ENCODE measurements around the gene TSHZ2. TPM values are rescaled to one million over a fixed set of nuclear protein-coding genes. Genes with fewer than 3 reads are reported as not detected.

Gene TSHZ2
- total RNA-seq, 5 donors from 2014 or later (not counting 1 experiment from before 2014, with no cell fraction given) = 20.2 to 42.9 (median 25.8) TPM

DNA sequence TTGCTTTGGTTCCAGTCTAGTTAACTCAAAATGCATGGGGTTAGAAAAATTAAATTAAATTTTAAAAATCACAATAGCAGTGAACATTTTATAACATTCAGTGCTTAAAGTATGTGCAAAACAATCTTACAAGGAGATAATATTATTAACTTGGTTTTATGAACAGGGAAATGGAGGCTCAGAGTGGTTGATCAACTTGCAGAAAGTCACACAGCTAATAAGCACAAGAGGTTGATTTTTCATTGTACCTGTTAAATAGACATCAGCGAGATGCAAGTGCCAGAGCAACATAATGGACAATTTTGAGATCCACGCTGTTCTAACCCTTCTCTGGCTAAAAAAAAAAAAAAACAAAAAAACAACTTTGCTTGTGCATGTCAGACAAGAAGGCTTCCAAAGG, 219.8 kb downstream of the TSHZ2 start:
- no CpG with 5 or more reads among the region's 2 CpGs for WGBS (ENCODE audit: insufficient coverage)
- Mint-ChIP-seq H3K9me3 (no peaks in the 10 kb centered on the region), H3K36me3 (no peaks in the 10 kb centered on the region), H3K27ac (no peak overlapping the region), H3K4me1 (peaks cover 8 to 40% (median 15%) of the 10 kb centered on the region in 3 donors), H3K27me3 (peaks cover 0 to 12% of the 10 kb centered on the region in 2 donors), H3K4me3 (no peak overlapping the region)
- no peaks in the 10 kb centered on the region for H3K9me3 ChIP-seq
- no peak for DNase-seq
- ATAC-seq (replicated peaks in 1 of 4) = no peak
- POLR2A ChIA-PET = no interaction called here
- no peaks in the 10 kb centered on the region for H3K4me1 ChIP-seq (ENCODE audit: control insufficient read depth in 1 of 2, extremely low read depth in 1 of 2, insufficient read depth in 2 of 2, low read length in 2 of 2)
- H3K27me3 ChIP-seq (replicated peaks in 1 of 2; ENCODE audit: control insufficient read depth in 2 of 2, extremely low read depth in 1 of 2, insufficient read depth in 2 of 2, low read length in 1 of 2) = no peaks in the 10 kb centered on the region
- no peak overlapping the region for H3K4me3 ChIP-seq (ENCODE audit: control insufficient read depth in 1 of 2, extremely low read depth in 1 of 2, low read length in 1 of 2)
- no peaks in the 10 kb centered on the region for H3K36me3 ChIP-seq (ENCODE audit: control insufficient read depth in 2 of 2, extremely low read depth in 1 of 2, insufficient read depth in 1 of 2, low read length in 1 of 2)
- CTCF ChIA-PET = no interaction called here
- no peak overlapping the region for H3K27ac ChIP-seq (ENCODE audit: low read length)

DNA sequence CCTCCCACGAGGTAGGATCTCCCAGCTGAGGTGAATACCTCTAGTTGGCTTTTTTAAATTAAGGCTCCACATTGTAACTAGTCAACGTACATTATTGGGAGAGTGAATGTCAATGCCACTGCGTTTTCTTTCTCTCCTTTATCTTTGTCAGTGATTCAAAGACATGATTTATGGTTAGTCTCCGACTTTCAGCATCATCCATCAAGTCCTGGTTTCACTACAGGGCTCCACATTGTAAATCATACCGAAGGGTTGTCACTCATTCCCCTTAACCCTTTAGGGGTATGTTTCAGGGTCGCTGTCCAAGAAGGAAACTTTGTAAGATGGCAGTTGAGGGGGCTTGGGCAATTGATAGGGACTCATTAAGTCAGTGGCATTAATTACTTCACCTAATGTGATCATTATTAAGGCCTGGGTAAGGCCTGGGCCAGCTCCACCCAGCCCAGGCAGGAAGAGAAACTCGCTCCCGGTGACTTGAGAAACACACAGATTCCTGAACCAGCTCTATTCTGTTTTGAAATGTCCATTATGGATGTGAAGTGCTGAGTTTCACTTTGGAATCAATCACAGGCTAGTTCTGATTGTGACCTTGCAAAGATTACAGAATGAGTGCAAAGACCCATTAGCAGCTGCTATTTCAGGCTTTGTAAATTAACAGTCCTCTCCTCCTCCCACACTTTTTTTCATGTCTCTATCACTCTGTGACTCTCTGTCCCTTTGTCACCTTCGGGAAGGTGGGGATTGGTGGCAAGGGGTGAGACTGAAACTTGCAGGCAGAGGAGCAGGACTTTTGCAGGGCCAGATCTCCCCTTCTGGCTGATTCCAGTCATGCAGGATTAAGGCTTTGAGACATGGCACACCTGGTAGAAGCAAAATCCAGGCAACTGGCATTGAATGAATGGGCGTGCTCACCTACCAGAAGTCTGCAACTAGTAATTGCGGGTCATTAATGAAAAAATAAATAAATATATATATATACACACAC, 222.4 kb downstream of the TSHZ2 start:
- H3K27me3 ChIP-seq (replicated peaks in 1 of 2; ENCODE audit: control insufficient read depth in 2 of 2, extremely low read depth in 1 of 2, insufficient read depth in 2 of 2, low read length in 1 of 2) = no peaks in the 10 kb centered on the region
- H3K27ac Mint-ChIP-seq = no peak overlapping the region
- H3K27me3 Mint-ChIP-seq = peaks cover 3 to 12% of the 10 kb centered on the region in 2 donors
- H3K27ac ChIP-seq (ENCODE audit: low read length) = no peak overlapping the region
- DNase-seq (no peak), ATAC-seq (replicated peaks in 1 of 4) (no peak)
- POLR2A ChIA-PET = no interaction called here
- WGBS (ENCODE audit: insufficient coverage) = 83% methylated on average over 1 of the region's 11 CpGs
- no peaks in the 10 kb centered on the region for H3K4me1 ChIP-seq (ENCODE audit: control insufficient read depth in 1 of 2, extremely low read depth in 1 of 2, insufficient read depth in 2 of 2, low read length in 2 of 2)
- H3K9me3 ChIP-seq = no peaks in the 10 kb centered on the region
- H3K36me3 Mint-ChIP-seq = no peaks in the 10 kb centered on the region
- no peak overlapping the region for H3K4me3 Mint-ChIP-seq
- H3K4me3 ChIP-seq (ENCODE audit: control insufficient read depth in 1 of 2, extremely low read depth in 1 of 2, low read length in 1 of 2) = no peak overlapping the region
- CTCF ChIA-PET = no interaction called here
- no peaks in the 10 kb centered on the region for H3K9me3 Mint-ChIP-seq
- no peaks in the 10 kb centered on the region for H3K36me3 ChIP-seq (ENCODE audit: control insufficient read depth in 2 of 2, extremely low read depth in 1 of 2, insufficient read depth in 1 of 2, low read length in 1 of 2)
- H3K4me1 Mint-ChIP-seq = peaks cover 4 to 32% (median 6%) of the 10 kb centered on the region in 3 donors

DNA sequence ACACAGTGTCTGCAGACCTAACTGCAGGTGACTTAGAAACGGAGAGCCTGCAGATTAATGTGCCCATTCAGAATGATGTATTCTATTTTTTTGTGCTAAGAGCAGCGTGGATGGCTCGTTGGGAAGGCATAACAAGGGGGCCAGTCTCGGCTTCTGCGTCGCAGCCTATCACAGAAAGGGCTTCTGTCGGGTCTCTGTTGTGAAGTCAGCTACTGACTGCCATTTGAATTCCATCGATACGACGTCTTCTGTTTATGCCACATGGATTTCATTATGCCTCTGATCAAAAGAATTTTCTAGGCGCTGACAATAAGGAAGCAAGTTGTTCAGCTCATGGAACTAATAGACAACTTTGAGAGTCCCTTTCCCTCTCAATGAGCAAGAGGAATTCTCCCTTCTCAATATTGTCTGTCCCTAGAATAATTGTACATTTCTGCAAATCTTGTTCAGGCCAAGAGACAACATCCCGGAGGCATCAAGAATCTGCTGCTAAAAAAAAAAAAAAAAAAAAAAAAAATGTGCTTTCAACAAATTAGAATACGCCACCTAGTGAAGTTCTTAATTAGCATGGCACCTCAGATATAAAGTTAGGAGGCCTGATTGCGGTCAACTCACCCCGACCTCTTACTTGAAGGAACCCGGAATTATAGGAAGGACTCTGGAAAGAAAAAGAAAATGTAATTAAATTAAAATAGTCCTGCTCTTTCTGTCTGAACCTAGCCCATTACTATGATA, 223.9 kb downstream of the TSHZ2 start:
- Histone ChIP-seq H3K27ac (ENCODE audit: low read length) (no peak overlapping the region), H3K4me1 (ENCODE audit: control insufficient read depth in 1 of 2, extremely low read depth in 1 of 2, insufficient read depth in 2 of 2, low read length in 2 of 2) (no peaks in the 10 kb centered on the region), H3K36me3 (ENCODE audit: control insufficient read depth in 2 of 2, extremely low read depth in 1 of 2, insufficient read depth in 1 of 2, low read length in 1 of 2) (no peaks in the 10 kb centered on the region), H3K9me3 (no peaks in the 10 kb centered on the region), H3K27me3 (replicated peaks in 1 of 2; ENCODE audit: control insufficient read depth in 2 of 2, extremely low read depth in 1 of 2, insufficient read depth in 2 of 2, low read length in 1 of 2) (peaks cover 0 to 4% of the 10 kb centered on the region in 2 experiments), H3K4me3 (ENCODE audit: control insufficient read depth in 1 of 2, extremely low read depth in 1 of 2, low read length in 1 of 2) (no peak overlapping the region)
- H3K4me1 Mint-ChIP-seq = peaks cover 4 to 29% (median 6%) of the 10 kb centered on the region in 3 donors
- no peaks in the 10 kb centered on the region for H3K9me3 Mint-ChIP-seq
- ChIA-PET CTCF (no interaction called here), POLR2A (no interaction called here)
- 80% methylated on average over 8 of the region's 16 CpGs for WGBS (ENCODE audit: insufficient coverage)
- H3K36me3 Mint-ChIP-seq = no peaks in the 10 kb centered on the region
- no peak for DNase-seq
- H3K27me3 Mint-ChIP-seq = peaks cover 6 to 18% of the 10 kb centered on the region in 2 donors
- ATAC-seq (replicated peaks in 1 of 4) = no peak
- H3K4me3 Mint-ChIP-seq = no peak overlapping the region
- H3K27ac Mint-ChIP-seq = no peak overlapping the region

DNA sequence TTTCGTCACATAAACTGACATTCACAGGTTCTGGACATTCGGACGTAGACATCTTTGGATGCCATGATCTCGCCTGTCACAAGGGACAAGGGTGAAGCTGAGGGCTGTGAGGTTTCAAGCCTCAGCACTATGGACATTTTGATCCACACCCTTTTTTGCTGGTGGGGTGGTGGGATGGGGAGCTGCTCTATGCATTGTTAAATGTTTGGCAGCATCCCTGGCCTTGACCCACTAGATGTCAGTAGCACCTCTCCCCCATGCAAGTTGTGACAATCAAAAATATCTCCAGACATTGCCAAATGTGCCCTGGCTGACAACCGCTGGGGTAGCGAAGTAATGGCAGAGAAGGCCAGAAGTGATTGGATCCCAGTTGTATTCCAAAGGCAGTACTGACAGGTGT, 229.4 kb downstream of the TSHZ2 start:
- no peak for DNase-seq
- Histone ChIP-seq H3K27ac (ENCODE audit: low read length) (no peak overlapping the region), H3K27me3 (replicated peaks in 1 of 2; ENCODE audit: control insufficient read depth in 2 of 2, extremely low read depth in 1 of 2, insufficient read depth in 2 of 2, low read length in 1 of 2) (peaks cover 0 to 8% of the 10 kb centered on the region in 2 experiments), H3K36me3 (ENCODE audit: control insufficient read depth in 2 of 2, extremely low read depth in 1 of 2, insufficient read depth in 1 of 2, low read length in 1 of 2) (no peaks in the 10 kb centered on the region), H3K4me3 (ENCODE audit: control insufficient read depth in 1 of 2, extremely low read depth in 1 of 2, low read length in 1 of 2) (no peak overlapping the region), H3K4me1 (ENCODE audit: control insufficient read depth in 1 of 2, extremely low read depth in 1 of 2, insufficient read depth in 2 of 2, low read length in 2 of 2) (no peaks in the 10 kb centered on the region), H3K9me3 (no peaks in the 10 kb centered on the region)
- no peak for ATAC-seq (replicated peaks in 1 of 4)
- no peak overlapping the region for H3K27ac Mint-ChIP-seq
- no peaks in the 10 kb centered on the region for H3K9me3 Mint-ChIP-seq
- 94% methylated on average over 2 of the region's 6 CpGs for WGBS (ENCODE audit: insufficient coverage)
- no peak overlapping the region for H3K4me3 Mint-ChIP-seq
- no peaks in the 10 kb centered on the region for H3K36me3 Mint-ChIP-seq
- peaks cover 6 to 11% of the 10 kb centered on the region in 2 donors for H3K27me3 Mint-ChIP-seq
- ChIA-PET CTCF (interaction anchor here in 1 of 2 donors (1.0 kb wide), 1 partner anchor 11 kb away, joined by 3 read pairs; no protein-coding TSS in a partner anchor), POLR2A (no interaction called here)
- H3K4me1 Mint-ChIP-seq = peaks cover 0 to 16% (median 2%) of the 10 kb centered on the region in 3 donors

DNA sequence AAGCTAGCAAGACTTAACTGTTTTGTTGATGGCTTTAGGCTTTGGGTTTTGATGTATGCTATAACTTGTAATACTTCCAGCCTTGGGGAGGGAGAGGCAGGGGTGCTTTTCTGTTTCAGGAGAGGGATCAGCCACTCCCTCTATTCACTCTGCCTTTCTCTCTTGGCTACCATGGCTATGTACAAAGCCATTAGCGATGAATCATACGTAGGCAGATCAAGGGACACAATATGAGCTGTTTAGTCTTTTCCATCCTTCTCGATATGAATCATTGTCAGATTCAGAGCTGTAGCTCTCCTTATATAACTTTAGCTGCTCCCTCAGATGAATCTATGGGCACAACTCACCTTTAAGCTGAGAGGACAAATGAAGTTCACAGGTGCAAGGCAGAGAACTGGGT, 230.6 kb downstream of the TSHZ2 start:
- no peak overlapping the region for H3K4me3 ChIP-seq (ENCODE audit: control insufficient read depth in 1 of 2, extremely low read depth in 1 of 2, low read length in 1 of 2)
- ATAC-seq (replicated peaks in 1 of 4) (no peak), DNase-seq (no peak)
- no peaks in the 10 kb centered on the region for H3K36me3 ChIP-seq (ENCODE audit: control insufficient read depth in 2 of 2, extremely low read depth in 1 of 2, insufficient read depth in 1 of 2, low read length in 1 of 2)
- H3K36me3 Mint-ChIP-seq = no peaks in the 10 kb centered on the region
- 57% methylated on average over 3 of the region's 3 CpGs for WGBS (ENCODE audit: insufficient coverage)
- no peaks in the 10 kb centered on the region for H3K9me3 Mint-ChIP-seq
- no peaks in the 10 kb centered on the region for H3K9me3 ChIP-seq
- H3K27me3 Mint-ChIP-seq = peaks cover 6 to 13% of the 10 kb centered on the region in 2 donors
- no peak overlapping the region for H3K4me3 Mint-ChIP-seq
- no peak overlapping the region for H3K27ac Mint-ChIP-seq
- peaks cover 0 to 6% of the 10 kb centered on the region in 2 experiments for H3K4me1 ChIP-seq (ENCODE audit: control insufficient read depth in 1 of 2, extremely low read depth in 1 of 2, insufficient read depth in 2 of 2, low read length in 2 of 2)
- no peak overlapping the region for H3K27ac ChIP-seq (ENCODE audit: low read length)
- peaks cover 0 to 8% of the 10 kb centered on the region in 2 experiments for H3K27me3 ChIP-seq (replicated peaks in 1 of 2; ENCODE audit: control insufficient read depth in 2 of 2, extremely low read depth in 1 of 2, insufficient read depth in 2 of 2, low read length in 1 of 2)
- CTCF ChIA-PET = no interaction called here
- POLR2A ChIA-PET = interaction anchor here in 1 of 2 donors (0.6 kb wide), 1 partner anchor 768 kb away, joined by 4 read pairs; no protein-coding TSS in a partner anchor
- peaks cover 7 to 22% (median 8%) of the 10 kb centered on the region in 3 donors for H3K4me1 Mint-ChIP-seq

DNA sequence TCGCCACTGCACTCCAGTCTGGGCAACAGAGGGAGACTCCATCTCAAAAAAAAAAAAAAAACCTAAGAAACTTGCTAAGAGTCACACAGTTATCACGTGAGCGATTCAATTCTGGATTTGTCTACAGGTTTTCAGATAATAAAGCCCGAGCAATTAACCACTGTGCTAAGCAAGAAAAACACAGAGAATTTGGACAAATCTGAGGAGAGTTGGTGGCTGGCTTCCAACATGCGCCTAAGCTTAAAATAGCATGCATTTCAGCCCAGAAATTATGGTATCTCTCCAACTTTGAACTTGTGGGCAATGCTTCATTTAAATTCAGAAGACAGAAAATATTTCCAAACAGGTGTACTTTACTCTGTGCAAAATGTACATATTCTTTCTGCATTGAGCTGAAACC, 232.9 kb downstream of the TSHZ2 start:
- CTCF ChIA-PET = interaction anchor here in 1 of 2 donors (0.7 kb wide), 1 partner anchor 1322 kb away, joined by 3 read pairs; no protein-coding TSS in a partner anchor
- POLR2A ChIA-PET = no interaction called here
- 90% methylated on average over 3 of the region's 5 CpGs for WGBS (ENCODE audit: insufficient coverage)
- H3K36me3 Mint-ChIP-seq = no peaks in the 10 kb centered on the region
- H3K27ac ChIP-seq (ENCODE audit: low read length) = no peak overlapping the region
- H3K27me3 ChIP-seq (replicated peaks in 1 of 2; ENCODE audit: control insufficient read depth in 2 of 2, extremely low read depth in 1 of 2, insufficient read depth in 2 of 2, low read length in 1 of 2) = peaks cover 0 to 5% of the 10 kb centered on the region in 2 experiments
- H3K4me1 ChIP-seq (ENCODE audit: control insufficient read depth in 1 of 2, extremely low read depth in 1 of 2, insufficient read depth in 2 of 2, low read length in 2 of 2) = peaks cover 0 to 19% of the 10 kb centered on the region in 2 experiments
- DNase-seq (no peak), ATAC-seq (replicated peaks in 1 of 4) (no peak)
- H3K9me3 ChIP-seq = no peaks in the 10 kb centered on the region
- no peak overlapping the region for H3K27ac Mint-ChIP-seq
- no peaks in the 10 kb centered on the region for H3K9me3 Mint-ChIP-seq
- H3K27me3 Mint-ChIP-seq = peaks cover 1 to 12% of the 10 kb centered on the region in 2 donors
- H3K4me1 Mint-ChIP-seq = peaks cover 18 to 41% (median 21%) of the 10 kb centered on the region in 3 donors
- H3K4me3 ChIP-seq (ENCODE audit: control insufficient read depth in 1 of 2, extremely low read depth in 1 of 2, low read length in 1 of 2) = no peak overlapping the region
- no peak overlapping the region for H3K4me3 Mint-ChIP-seq
- no peaks in the 10 kb centered on the region for H3K36me3 ChIP-seq (ENCODE audit: control insufficient read depth in 2 of 2, extremely low read depth in 1 of 2, insufficient read depth in 1 of 2, low read length in 1 of 2)

All from T-cell (primary cell).